RWPE1 (cell line): ENCODE data around the gene MARVELD1.

Source experiments
- CTCF ChIA-PET: fragments of 350-600 bp; sonication (Branson Sonifier 250); formaldehyde crosslinking; extraction: SDS; loops from one replicate; lab custom pipeline; 2021; lab: Yijun Ruan, JAX
- POLR2A ChIA-PET: fragments of 400-600 bp; formaldehyde crosslinking; extraction: SDS; loops from one replicate; lab custom pipeline; 2020; ENCODE audit warnings: antibody characterized with exemption; ENCODE audit not compliant: low non-redundant PET; lab: Yijun Ruan, JAX
- DNase-seq: peaks from one replicate; pipeline ENCODE4 v3.0.0; 2012; ENCODE audit warnings: low spot score
- H3K27ac ChIP-seq: fragments of 450-650 bp; 2 replicates; pipeline ENCODE4 v1.5.1; 2017
- CTCF ChIP-seq: fragments of 450-650 bp; conservative IDR thresholded peaks from 2 replicates; pipeline ENCODE4 v1.5.1; 2017; ENCODE audit warnings: low read depth, mild to moderate bottlenecking

Gene MARVELD1

GRCh38 chr10:97718659-97719142 is 5.2 kb downstream of the MARVELD1 start:
- CTCF ChIA-PET, result interaction anchor here (0.6 to 3.5 kb wide), 5 partner anchors 9 to 20 kb away, joined by 3 to 21 read pairs (median 4); no protein-coding TSS in a partner anchor
- no peak for TF ChIP-seq CTCF
- peak overlapping the region; percentile 92 for H3K27ac ChIP-seq
- DNase-seq, result peak; percentile 98
- POLR2A ChIA-PET, result interaction anchor here (0.7 to 1.6 kb wide), 5 partner anchors 9 to 1968 kb away, joined by 3 to 4 read pairs (median 3); partner anchors contain the start of genes AVPI1 and ZFYVE27

- ChIA-PET POLR2A (interaction anchor here (0.7 kb wide), 1 partner anchor 36 kb away, joined by 3 read pairs; no protein-coding TSS in a partner anchor), CTCF (interaction anchor here (1.1 to 3.5 kb wide), 2 partner anchors 10 to 18 kb away, joined by 4 to 21 read pairs; no protein-coding TSS in a partner anchor)
- DNase-seq, result no peak
- peak overlapping the region; percentile 92 for H3K27ac ChIP-seq
- TF ChIP-seq CTCF, result no peak
Observed at GRCh38 chr10:97719602-97720001, 6.1 kb downstream of the MARVELD1 start.

GRCh38 chr10:97721871-97722780 is 8.6 kb downstream of the MARVELD1 start:
- TF ChIP-seq CTCF, result no peak
- CTCF ChIA-PET, result interaction anchor here (0.6 to 1.3 kb wide), 4 partner anchors 8 to 21 kb away, joined by 3 to 4 read pairs (median 3); partner anchors contain the start of gene MARVELD1
- POLR2A ChIA-PET, result no interaction called here
- peak overlapping the region; percentile 86 for H3K27ac ChIP-seq
- DNase-seq, result no peak

- DNase-seq, result no peak
- ChIA-PET CTCF (interaction anchor here (1.3 to 2.0 kb wide), 2 partner anchors 9 to 13 kb away, joined by 3 to 13 read pairs; partner anchors contain the start of gene MARVELD1), POLR2A (no interaction called here)
- TF ChIP-seq CTCF, result no peak
- H3K27ac ChIP-seq, result peak overlapping the region; percentile 86
Observed at GRCh38 chr10:97723001-97723400, 9.5 kb downstream of the MARVELD1 start.

- ChIA-PET CTCF (interaction anchor here (0.8 to 2.0 kb wide), 4 partner anchors 15 to 28 kb away, joined by 3 to 13 read pairs (median 4); no protein-coding TSS in a partner anchor), POLR2A (interaction anchor here (0.5 to 1.1 kb wide), 3 partner anchors 11 to 41 kb away, joined by 3 to 5 read pairs (median 5); no protein-coding TSS in a partner anchor)
- TF ChIP-seq CTCF, result no peak
- DNase-seq, result no peak
- H3K27ac ChIP-seq, result peak overlapping the region; percentile 86
Observed at GRCh38 chr10:97724341-97724941, 10.9 kb downstream of the MARVELD1 start.
